Ascending aorta (tissue), 2 donors: ENCODE measurements around the gene SYPL2. TPM values are rescaled to one million over a fixed set of nuclear protein-coding genes. Genes with fewer than 3 reads are reported as not detected.

Experiments used
- DNase-seq, 2 donors: peaks; one replicate each; pipeline ENCODE4 v3.0.0-alpha.2; 2019; ENCODE audit warnings: low spot score in 2 of 2
- H3K27ac ChIP-seq, 2 donors: fragments of 200-600 bp; sonication (generic); one replicate each; pipeline ENCODE4 v1.5.1; 2016 to 2017; ENCODE audit warnings: mild to moderate bottlenecking in 1 of 2
- H3K27me3 ChIP-seq: fragments of 200-600 bp; sonication (generic); one replicate; pipeline ENCODE4 v1.5.1; 2017
- H3K36me3 ChIP-seq, 2 donors: fragments of 200-600 bp; sonication (generic); one replicate each; pipeline ENCODE4 v1.5.1; 2016
- H3K4me1 ChIP-seq, 2 donors: fragments of 200-600 bp; sonication (generic); one replicate each; pipeline ENCODE4 v1.5.1; 2016 to 2017; ENCODE audit warnings: mild to moderate bottlenecking in 1 of 2
- H3K4me3 ChIP-seq, 2 donors: fragments of 200-600 bp; sonication (generic); one replicate each; pipeline ENCODE4 v1.5.1; 2016 to 2017; ENCODE audit warnings: mild to moderate bottlenecking in 1 of 2
- H3K9me3 ChIP-seq, 2 donors: fragments of 200-600 bp; sonication (generic); one replicate each; pipeline ENCODE4 v1.5.1; 2016
- intact Hi-C: fragments of 100-400 bp; cut with DNase I; formaldehyde crosslinking; loops from one replicate; pipeline ENCODE4 v1.15.1; 2023
- total RNA-seq: library from RNA; depleted of rRNA; stranded (reverse); fragments of >200 nt; gene quantifications from one replicate; pipeline ENCODE4 v1.1.0, GENCODE V29; 2016
- TF ChIP-seq, protein P1 (sequence below), 3 experiments: fragments of 200-600 bp in 2 of 3; fragments of 450-650 bp in 1 of 3; sonication (generic) in 2 of 3; IDR thresholded peaks; one replicate each; pipeline ENCODE4 v1.5.1; 2016 to 2019; ENCODE audit warnings: antibody characterized with exemption in 3 of 3, mild to moderate bottlenecking in 1 of 3, moderate library complexity in 1 of 3

Gene SYPL2
- total RNA-seq, 1 donor from 2014 or later: 8.1 TPM

DNA sequence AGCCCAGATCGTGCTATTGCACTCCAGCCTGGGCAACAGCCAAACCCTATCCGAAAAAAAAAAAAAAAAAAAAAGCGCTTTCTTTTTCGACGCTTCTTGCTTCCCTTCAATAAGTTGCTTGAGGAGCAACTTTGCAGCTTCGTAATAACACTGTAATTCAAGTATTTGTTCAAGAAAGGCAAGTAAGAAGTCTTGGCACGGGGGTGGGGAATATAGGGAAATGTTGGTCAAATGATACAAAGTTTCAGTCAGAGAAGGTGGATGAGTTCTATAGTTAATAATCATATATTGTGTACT is 39.2 kb upstream of the SYPL2 start:
- peak overlapping the region; percentile 87 for H3K27ac ChIP-seq
- no peaks in the 10 kb centered on the region for H3K27me3 ChIP-seq
- intact Hi-C loops: loop anchor here (1.0 to 5.0 kb wide), 3 partner anchors 39 to 465 kb away; partner anchors contain the start of genes CLCC1 and SYPL2
- no peaks in the 10 kb centered on the region for H3K9me3 ChIP-seq
- H3K36me3 ChIP-seq: no peaks in the 10 kb centered on the region
- H3K4me1 ChIP-seq: peaks cover 4 to 12% of the 10 kb centered on the region in 2 donors
- peak overlapping the region; percentile 77 to 87 for H3K4me3 ChIP-seq
- TF ChIP-seq, protein P1, sequence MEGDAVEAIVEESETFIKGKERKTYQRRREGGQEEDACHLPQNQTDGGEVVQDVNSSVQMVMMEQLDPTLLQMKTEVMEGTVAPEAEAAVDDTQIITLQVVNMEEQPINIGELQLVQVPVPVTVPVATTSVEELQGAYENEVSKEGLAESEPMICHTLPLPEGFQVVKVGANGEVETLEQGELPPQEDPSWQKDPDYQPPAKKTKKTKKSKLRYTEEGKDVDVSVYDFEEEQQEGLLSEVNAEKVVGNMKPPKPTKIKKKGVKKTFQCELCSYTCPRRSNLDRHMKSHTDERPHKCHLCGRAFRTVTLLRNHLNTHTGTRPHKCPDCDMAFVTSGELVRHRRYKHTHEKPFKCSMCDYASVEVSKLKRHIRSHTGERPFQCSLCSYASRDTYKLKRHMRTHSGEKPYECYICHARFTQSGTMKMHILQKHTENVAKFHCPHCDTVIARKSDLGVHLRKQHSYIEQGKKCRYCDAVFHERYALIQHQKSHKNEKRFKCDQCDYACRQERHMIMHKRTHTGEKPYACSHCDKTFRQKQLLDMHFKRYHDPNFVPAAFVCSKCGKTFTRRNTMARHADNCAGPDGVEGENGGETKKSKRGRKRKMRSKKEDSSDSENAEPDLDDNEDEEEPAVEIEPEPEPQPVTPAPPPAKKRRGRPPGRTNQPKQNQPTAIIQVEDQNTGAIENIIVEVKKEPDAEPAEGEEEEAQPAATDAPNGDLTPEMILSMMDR (IDR thresholded peaks at IDR 0.05): no peak
- no peak for DNase-seq

DNA sequence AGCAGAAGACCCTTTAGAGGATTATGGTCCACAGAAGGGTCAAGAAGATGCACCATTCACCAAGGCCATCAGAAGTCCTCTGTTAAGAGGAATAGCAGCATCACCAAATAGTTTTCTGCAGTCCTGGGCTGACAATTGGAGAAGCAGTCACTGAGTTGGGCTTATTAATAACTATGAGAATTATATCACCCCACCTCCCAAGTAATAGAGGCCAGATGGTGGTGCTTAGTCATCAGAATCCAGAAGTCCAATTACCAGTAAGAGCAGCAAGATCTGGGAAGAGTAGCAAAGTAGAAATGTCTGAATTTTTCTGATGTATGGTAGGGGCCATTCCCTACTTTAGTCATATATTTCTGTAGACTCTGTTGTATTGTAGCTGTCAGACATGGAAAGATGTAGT is 34.0 kb upstream of the SYPL2 start:
- Histone ChIP-seq H3K27ac (no peak overlapping the region), H3K4me1 (peaks cover 0 to 3% of the 10 kb centered on the region in 2 donors), H3K9me3 (no peaks in the 10 kb centered on the region), H3K27me3 (no peaks in the 10 kb centered on the region), H3K4me3 (no peak overlapping the region), H3K36me3 (no peaks in the 10 kb centered on the region)
- intact Hi-C loops: no loop called here
- no peak for DNase-seq
- TF ChIP-seq, protein P1 (IDR thresholded peaks at IDR 0.05): no peak

DNA sequence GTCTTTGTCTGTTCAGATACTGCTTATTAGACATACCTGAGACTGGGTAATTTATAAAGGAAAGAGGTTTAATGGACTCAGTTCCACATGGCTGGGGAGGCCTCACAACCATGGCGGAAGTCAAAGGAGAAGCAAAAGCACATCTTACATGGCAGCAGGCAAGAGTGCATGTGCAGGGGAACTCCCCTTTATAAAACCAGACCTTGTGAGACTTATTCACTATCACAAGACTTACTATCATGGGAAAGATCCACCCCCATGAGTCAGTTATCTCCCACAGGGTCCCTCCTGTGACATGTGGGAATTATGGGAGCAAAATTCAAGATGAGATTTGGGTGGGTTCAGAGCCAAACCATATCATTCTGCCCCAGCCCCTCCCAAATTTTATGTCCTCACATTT is 33.0 kb upstream of the SYPL2 start:
- Histone ChIP-seq H3K4me1 (no peaks in the 10 kb centered on the region), H3K27ac (no peak overlapping the region), H3K36me3 (no peaks in the 10 kb centered on the region), H3K4me3 (no peak overlapping the region), H3K27me3 (no peaks in the 10 kb centered on the region), H3K9me3 (no peaks in the 10 kb centered on the region)
- TF ChIP-seq, protein P1 (IDR thresholded peaks at IDR 0.05): no peak
- no peak for DNase-seq
- intact Hi-C loops: no loop called here

DNA sequence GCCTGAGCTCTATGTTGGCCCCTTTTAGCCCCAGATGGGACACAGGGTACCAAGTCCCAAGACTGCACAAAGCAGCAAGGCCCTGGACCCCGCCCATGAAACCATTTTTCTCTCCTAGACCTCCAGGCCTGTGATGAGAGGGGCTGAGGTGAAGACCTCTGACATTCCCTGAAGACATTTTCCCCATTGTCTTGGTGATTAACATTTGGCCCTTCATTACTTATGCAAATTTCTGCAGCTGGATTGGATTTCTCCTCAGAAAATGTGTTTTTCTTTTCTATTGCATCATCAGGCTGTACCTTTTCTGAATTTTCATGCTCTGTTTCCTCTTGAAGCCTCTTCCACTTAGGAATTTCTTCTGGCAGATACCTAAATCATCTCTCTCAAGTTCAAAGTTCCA is 31.9 kb upstream of the SYPL2 start:
- H3K36me3 ChIP-seq: no peaks in the 10 kb centered on the region
- H3K27me3 ChIP-seq: no peaks in the 10 kb centered on the region
- no peak overlapping the region for H3K4me3 ChIP-seq
- TF ChIP-seq, protein P1 (IDR thresholded peaks at IDR 0.05): no peak
- no peak for DNase-seq
- no peak overlapping the region for H3K27ac ChIP-seq
- intact Hi-C loops: no loop called here
- H3K9me3 ChIP-seq: no peaks in the 10 kb centered on the region
- H3K4me1 ChIP-seq: no peaks in the 10 kb centered on the region

DNA sequence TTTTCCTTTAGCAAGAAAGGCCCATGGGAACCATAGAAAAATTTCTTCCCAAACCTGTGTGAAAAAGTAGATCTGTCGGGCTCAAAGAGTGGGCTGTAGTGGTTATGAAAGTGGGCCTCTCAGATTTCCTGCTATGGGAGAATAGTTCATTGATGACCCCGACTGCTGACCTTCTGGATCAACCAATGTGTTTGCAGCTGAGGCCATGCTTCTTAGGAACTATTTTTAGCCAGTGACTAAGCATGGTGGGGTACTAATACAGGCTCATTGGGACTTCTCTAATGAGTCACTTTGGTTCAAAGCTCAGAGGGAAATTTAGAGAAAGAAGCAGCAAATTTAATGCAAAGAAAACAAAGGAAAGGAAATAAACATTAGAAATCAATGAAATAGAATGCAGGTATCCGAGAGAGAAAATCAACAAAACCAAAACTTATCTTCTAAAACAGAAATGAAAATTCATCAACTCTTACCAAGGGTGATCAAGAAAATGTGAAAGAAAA is 27.5 kb upstream of the SYPL2 start:
- no peaks in the 10 kb centered on the region for H3K27me3 ChIP-seq
- H3K27ac ChIP-seq: no peak overlapping the region
- TF ChIP-seq, protein P1 (IDR thresholded peaks at IDR 0.05): no peak

DNA sequence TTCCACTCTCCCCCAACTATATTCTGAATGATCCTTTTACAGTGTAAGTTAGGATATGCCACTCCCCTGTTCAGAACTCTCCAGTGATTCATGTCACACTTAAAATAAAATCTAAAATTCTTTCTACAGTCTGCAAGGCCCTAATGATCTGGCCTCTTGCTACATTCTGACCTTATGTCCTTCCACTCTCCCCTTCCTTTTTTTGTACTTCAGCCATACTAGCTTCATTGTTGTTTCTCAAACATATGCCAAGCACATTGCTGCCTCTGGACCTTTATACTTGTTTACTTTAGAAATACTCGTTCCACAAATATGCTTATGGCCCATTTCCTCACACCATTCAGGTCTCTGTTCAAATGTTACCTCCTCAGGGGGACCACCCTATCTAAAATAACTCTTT is 25.3 kb upstream of the SYPL2 start:
- no peaks in the 10 kb centered on the region for H3K4me1 ChIP-seq
- intact Hi-C loops: no loop called here
- H3K27me3 ChIP-seq: no peaks in the 10 kb centered on the region
- H3K4me3 ChIP-seq: no peak overlapping the region
- H3K27ac ChIP-seq: no peak overlapping the region
- no peak for DNase-seq
- H3K9me3 ChIP-seq: no peaks in the 10 kb centered on the region
- TF ChIP-seq, protein P1 (IDR thresholded peaks at IDR 0.05): no peak
- no peaks in the 10 kb centered on the region for H3K36me3 ChIP-seq

More for the DNA sequence above, 27.5 kb upstream of the SYPL2 start:
- Histone ChIP-seq H3K36me3 (no peaks in the 10 kb centered on the region), H3K9me3 (no peaks in the 10 kb centered on the region), H3K4me1 (no peaks in the 10 kb centered on the region), H3K4me3 (no peak overlapping the region)
- intact Hi-C loops: no loop called here
- no peak for DNase-seq
